ENCODE results near the gene PRKCB. TPM values are rescaled to one million over a fixed set of nuclear protein-coding genes. Genes with fewer than 3 reads are reported as not detected.

PRKCB gene
- total and polyA plus RNA-seq, 2 of the 8 experiments (the other 6 are each of a cell fraction or from before 2014, with no cell fraction given) = 7.1 to 12.1 TPM

DNA sequence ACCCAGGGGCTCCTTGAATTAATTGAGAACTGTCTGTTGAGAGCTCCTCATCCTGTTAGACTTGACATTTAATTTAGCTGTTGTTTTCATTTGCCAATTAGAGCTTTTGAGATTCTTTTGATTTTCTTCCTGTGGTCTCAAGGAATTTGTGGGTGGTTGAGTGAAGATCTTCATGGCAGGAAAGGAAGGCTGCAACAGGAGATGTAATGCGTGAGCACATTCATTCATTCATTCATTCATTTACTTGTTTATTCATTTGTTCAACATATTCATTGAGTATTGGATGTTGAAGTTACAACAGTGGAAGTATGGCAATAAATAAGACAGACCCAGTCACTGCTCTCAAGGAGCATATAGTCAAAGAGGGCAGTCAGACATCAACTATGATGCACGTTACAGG lies 117.7 kb downstream of the PRKCB start:
- H3K4me1 ChIP-seq (replicated peaks in 1 of 4; ENCODE audit: control insufficient read depth in 3 of 4, insufficient read depth in 4 of 4, low read length in 3 of 4) = peaks cover 2 to 11% (median 4%) of the 10 kb centered on the region in 4 experiments; a peak in 4 of 7 replicates
- no peaks in the 10 kb centered on the region for H4K20me1 ChIP-seq (replicated peaks in 1 of 2; ENCODE audit: control insufficient read depth in 1 of 2, insufficient read depth in 2 of 2, low read length in 2 of 2)
- 97% methylated on average over 2 of the region's 2 CpGs; no CpG with 5 or more reads in 1 of the 2 experiments for WGBS, 2 experiments (ENCODE audit: extremely low coverage in 1 of 2, insufficient coverage in 1 of 2, insufficient read length in 1 of 2, insufficient replicate concordance in 2 of 2, low coverage in 1 of 2, low lambda C conversion rate in 2 of 2, missing lambda C conversion rate in 1 of 2)
- no peak overlapping the region for H4K91ac ChIP-seq (replicated peaks; ENCODE audit: insufficient read length, low read length)
- H3K79me2 ChIP-seq (ENCODE audit: control insufficient read depth in 1 of 2, insufficient read depth in 2 of 2, low read length in 2 of 2) = no peaks in the 10 kb centered on the region
- H4K5ac ChIP-seq (ENCODE audit: insufficient read length, low read depth, low read length) = no peak overlapping the region
- no peaks in the 10 kb centered on the region for H3K79me1 ChIP-seq (ENCODE audit: low read depth, low read length)
- H3K56ac ChIP-seq (replicated peaks; ENCODE audit: insufficient read length, low read depth, low read length) = no peak overlapping the region
- FAIRE-seq = no peak
- no peak for DNase-seq (ENCODE audit: low read depth in 1 of 2, low spot score in 2 of 2)
- no peak overlapping the region for H2BK20ac ChIP-seq (ENCODE audit: low read length)
- no peak overlapping the region for H2AK5ac ChIP-seq (ENCODE audit: low read depth, low read length)
- H3K36me3 ChIP-seq (ENCODE audit: control insufficient read depth in 2 of 4, insufficient read depth in 4 of 4, low read length in 3 of 4) = no peaks in the 10 kb centered on the region
- H3K4me2 ChIP-seq (ENCODE audit: insufficient read depth in 1 of 2, low read depth in 2 of 2, low read length in 2 of 2) = no peak overlapping the region
- H3K18ac ChIP-seq (ENCODE audit: extremely low read depth, low read length) = no peak overlapping the region
- H3K27ac ChIP-seq (ENCODE audit: low read depth, low read length) = no peak overlapping the region
- no peaks in the 10 kb centered on the region for H3K23me2 ChIP-seq (ENCODE audit: low read depth, low read length)
- ChIA-PET CTCF (ENCODE audit: partially characterized antibody) (interaction anchor here (0.6 to 1.4 kb wide), 5 partner anchors 12 to 182 kb away, joined by 3 read pairs; no protein-coding TSS in a partner anchor), POLR2A (ENCODE audit: partially characterized antibody) (interaction anchor here (0.6 to 1.2 kb wide), 3 partner anchors 13 to 150 kb away, joined by 3 read pairs; no protein-coding TSS in a partner anchor)
- H3K9ac ChIP-seq (replicated peaks in 1 of 4; ENCODE audit: extremely low read depth in 1 of 4, low read depth in 3 of 4, low read length in 3 of 4) = no peak overlapping the region
- no peak overlapping the region for H4K8ac ChIP-seq (ENCODE audit: extremely low read depth, insufficient read depth, low read length)
- no peak overlapping the region for H2BK15ac ChIP-seq (ENCODE audit: low read length)
- H2BK5ac ChIP-seq (ENCODE audit: low read depth, low read length) = no peak overlapping the region
- H3K14ac ChIP-seq (ENCODE audit: insufficient read length) = no peak overlapping the region
- no peak overlapping the region for H2BK12ac ChIP-seq (ENCODE audit: low read depth, low read length)
- H3K4ac ChIP-seq (replicated peaks; ENCODE audit: insufficient read length, low read depth, low read length) = no peak overlapping the region
- H2BK120ac ChIP-seq (replicated peaks; ENCODE audit: low read depth, low read length) = no peak overlapping the region
- H3K23ac ChIP-seq (ENCODE audit: insufficient read length) = no peak overlapping the region
- no peaks in the 10 kb centered on the region for H3K9me3 ChIP-seq (ENCODE audit: insufficient read depth in 2 of 2, low read depth in 1 of 2, low read length in 1 of 2)
- no peak overlapping the region for H3K4me3 ChIP-seq (ENCODE audit: extremely low read depth in 1 of 4, insufficient read depth in 2 of 4, low read depth in 3 of 4, low read length in 4 of 4)
- H3K27me3 ChIP-seq (replicated peaks in 1 of 4; ENCODE audit: control insufficient read depth in 3 of 4, extremely low read depth in 1 of 4, insufficient read depth in 3 of 4, low read length in 3 of 4) = no peaks in the 10 kb centered on the region
- H2AFZ ChIP-seq (ENCODE audit: low read length) = no peak overlapping the region
- TF ChIP-seq KDM5A (IDR thresholded peaks at IDR 0.05; ENCODE audit: low read length) (no peak), ZNF274 (IDR thresholded peaks at IDR 0.05; ENCODE audit: borderline replicate concordance, extremely low read depth, low read length) (no peak), BACH1 (IDR thresholded peaks at IDR 0.05; ENCODE audit: low read length) (no peak), TAF1 (IDR thresholded peaks at IDR 0.05; ENCODE audit: low read depth, low read length) (no peak), TCF12 (IDR thresholded peaks at IDR 0.05; ENCODE audit: low read depth, low read length) (no peak), SAP30 (IDR thresholded peaks at IDR 0.05; ENCODE audit: insufficient read depth, insufficient replicate concordance, low read length) (no peak), KDM4A (IDR thresholded peaks at IDR 0.05; ENCODE audit: low read depth, low read length, severe bottlenecking) (no peak), ASH2L (IDR thresholded peaks at IDR 0.05; ENCODE audit: low read length) (no peak), GABPA (IDR thresholded peaks at IDR 0.05; ENCODE audit: borderline replicate concordance, insufficient read depth, low read length) (no peak), RFX5 (IDR thresholded peaks at IDR 0.05; ENCODE audit: borderline replicate concordance, low read depth, low read length) (no peak), SIN3A (conservative IDR thresholded peaks at IDR 0.05 in 1 of 2, IDR thresholded peaks at IDR 0.05 in 1 of 2; ENCODE audit: low read depth in 1 of 2, low read length in 2 of 2) (no peak), RAD21 (IDR thresholded peaks at IDR 0.05 in 1 of 2, conservative IDR thresholded peaks at IDR 0.05 in 1 of 2; ENCODE audit: low read depth in 2 of 2, low read length in 2 of 2) (no peak)
- TF ChIP-seq, protein P1, sequence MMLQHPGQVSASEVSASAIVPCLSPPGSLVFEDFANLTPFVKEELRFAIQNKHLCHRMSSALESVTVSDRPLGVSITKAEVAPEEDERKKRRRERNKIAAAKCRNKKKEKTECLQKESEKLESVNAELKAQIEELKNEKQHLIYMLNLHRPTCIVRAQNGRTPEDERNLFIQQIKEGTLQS (IDR thresholded peaks at IDR 0.05; ENCODE audit: insufficient read depth, low read depth, low read length) = no peak
